ENCODE measurements around the gene ATF1.
"Not testable (repeated sequence)": the region's sequence is repeated elsewhere in the genome, so short reads cannot be mapped to it uniquely, and the experiment has no call there.

ATF1 gene

DNA sequence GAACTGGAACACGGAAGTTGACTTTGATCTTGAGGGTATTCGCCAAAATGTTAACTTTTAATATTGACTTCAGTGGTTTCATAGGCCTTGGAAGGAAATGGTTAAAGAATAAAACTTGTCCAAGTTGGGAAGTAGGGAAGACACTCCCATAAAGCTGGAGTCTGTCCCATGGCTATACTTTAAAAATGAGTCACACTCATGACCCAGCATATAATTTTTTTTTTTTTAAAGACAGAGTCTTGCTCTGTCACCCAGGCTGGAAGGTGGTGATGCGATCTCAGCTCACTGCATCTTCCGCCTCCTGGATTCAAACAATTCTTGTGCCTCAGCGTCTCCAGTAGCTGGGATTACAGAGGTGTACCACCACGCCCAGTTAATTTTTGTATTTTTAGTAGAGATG is 98.4 kb downstream of the ATF1 start:
- no peak for DNase-seq (ENCODE audit: low read depth)

DNA sequence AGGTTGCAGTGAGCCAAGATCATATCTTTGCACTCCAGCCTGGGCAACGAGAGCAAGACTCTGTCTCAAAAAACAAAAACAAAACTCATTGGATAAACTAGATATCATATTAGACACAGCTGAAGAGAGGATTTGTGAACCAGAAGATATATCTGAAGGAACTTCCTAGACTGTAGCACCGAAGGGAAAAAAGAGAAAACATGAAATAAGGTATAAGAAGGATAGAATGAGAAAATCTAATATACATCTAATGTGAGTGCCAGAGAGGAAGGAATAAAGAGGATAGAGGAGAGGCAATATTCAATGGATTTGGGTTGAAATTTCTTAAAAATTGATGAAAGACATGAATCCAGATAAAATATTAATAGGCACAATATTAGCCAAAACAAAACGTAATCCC is 101.4 kb downstream of the ATF1 start:
- no peak for DNase-seq (ENCODE audit: low read depth)

DNA sequence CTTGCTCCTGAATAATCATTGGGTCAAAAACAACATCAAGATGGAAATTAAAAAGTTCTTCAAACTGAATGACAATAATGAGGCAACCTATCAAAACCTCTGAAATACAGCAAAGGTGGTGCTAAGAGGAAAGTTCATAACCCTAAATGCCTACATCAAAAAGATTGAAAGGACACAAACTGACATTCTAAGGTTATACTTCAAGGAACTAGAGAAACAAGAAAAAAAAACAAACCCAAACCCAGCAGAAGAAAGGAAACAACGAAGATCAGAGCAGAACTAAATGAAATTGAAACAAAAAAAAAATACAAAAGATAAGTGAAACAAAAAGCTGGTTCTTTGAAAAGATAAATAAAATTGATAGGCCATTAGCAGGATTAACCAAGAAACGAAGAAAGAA is 105.0 kb downstream of the ATF1 start:
- not testable (repeated sequence) for DNase-seq (ENCODE audit: low read depth)

All from activated T-cell treated with anti-CD3 and anti-CD28 coated beads for 1 hour (primary cell).